GM12878 (cell line): ENCODE results near the gene LRP4. TPM values are rescaled to one million over a fixed set of nuclear protein-coding genes. Genes with fewer than 3 reads are reported as not detected.

Experiments used
- ATAC-seq: fragments of 200-7000 bp; cut with Tn5 transposase; 3 replicates; pipeline ENCODE4 v1.9.1; 2020; ENCODE audit warnings: mild to moderate bottlenecking, moderate library complexity
- BruUV-seq: library from RNA; stranded (reverse); fragments of 400-500 nt; replicated peaks from 2 replicates; lab custom pipeline; 2021; lab: Mats Ljungman, UMichigan
- CTCF ChIA-PET: fragments of 300-600 bp; sonication (Branson Sonifier 250); formaldehyde crosslinking; extraction: SDS; loops from one replicate; lab custom pipeline; 2021; ENCODE audit warnings: inconsistent platforms; lab: Yijun Ruan, JAX
- POLR2A ChIA-PET: fragments of 350-600 bp; formaldehyde crosslinking; extraction: SDS; loops from one replicate; lab custom pipeline; 2021; ENCODE audit warnings: inconsistent platforms; lab: Charles Lee
- RAD21 ChIA-PET: fragments of 300-600 bp; sonication (Branson Sonifier 250); formaldehyde crosslinking; loops from one replicate; lab custom pipeline; 2023; ENCODE audit warnings: antibody characterized with exemption; ENCODE audit not compliant: unreplicated experiment; lab: Charles Lee
- SMC1A ChIA-PET: fragments of 300-600 bp; sonication (Branson Sonifier 250); formaldehyde crosslinking; loops from one replicate; lab custom pipeline; 2023; ENCODE audit not compliant: unreplicated experiment, uncharacterized antibody; lab: Charles Lee
- DNase-seq: peaks from one replicate; pipeline ENCODE4 v3.0.0-alpha.2; 2011; ENCODE audit warnings: low read depth, low spot score
- FAIRE-seq: peaks from 3 replicates; lab custom pipeline; 2011; peaks lifted over from hg19 to GRCh38; lab: Jason Lieb, UNC
- H2AFZ ChIP-seq: 2 replicates; pipeline ENCODE4 v1.6.0; 2011; ENCODE audit warnings: low read depth, low read length, control low read depth; ENCODE audit not compliant: control insufficient read depth
- H3K27ac ChIP-seq: 2 replicates; pipeline ENCODE4 v1.5.1; 2011; ENCODE audit warnings: control low read depth; ENCODE audit not compliant: control insufficient read depth, insufficient read depth
- H3K27me3 ChIP-seq, 2 experiments: replicated peaks in 1 of 2; 2 replicates each; pipeline versions ENCODE4 v1.6.0 to v1.6.1; 2011; ENCODE audit warnings: low read length in 1 of 2; ENCODE audit not compliant: control insufficient read depth in 2 of 2, insufficient read depth in 2 of 2
- H3K36me3 ChIP-seq, 2 experiments: 2 replicates each; pipeline ENCODE4 v1.5.1; 2011; ENCODE audit warnings: low read length in 1 of 2; ENCODE audit not compliant: control insufficient read depth in 2 of 2, insufficient read depth in 2 of 2
- H3K4me1 ChIP-seq: 2 replicates; pipeline ENCODE4 v1.6.1; 2011; ENCODE audit warnings: mild to moderate bottlenecking, low read length, moderate library complexity, mixed read lengths; ENCODE audit not compliant: control insufficient read depth, insufficient read depth
- H3K4me2 ChIP-seq: 2 replicates; pipeline ENCODE4 v1.6.0; 2011; ENCODE audit warnings: control low read depth; ENCODE audit not compliant: control insufficient read depth, insufficient read depth
- H3K4me3 ChIP-seq: fragments of 200-600 bp; sonication (generic); 2 replicates; pipeline ENCODE4 v1.5.1; 2016
- H3K79me2 ChIP-seq: 2 replicates; pipeline ENCODE4 v1.6.0; 2011; ENCODE audit warnings: low read length; ENCODE audit not compliant: control insufficient read depth, insufficient read depth
- H3K9ac ChIP-seq: 2 replicates; pipeline ENCODE4 v1.8.0; 2011; ENCODE audit warnings: low read length, control low read depth, mixed read lengths; ENCODE audit not compliant: control insufficient read depth, insufficient read depth
- H3K9me3 ChIP-seq: replicated peaks from 3 replicates; pipeline ENCODE4 v1.5.1; 2011; ENCODE audit warnings: mild to moderate bottlenecking, low read length; ENCODE audit not compliant: control insufficient read depth, insufficient read depth
- H4K20me1 ChIP-seq: 2 replicates; pipeline ENCODE4 v1.6.0; 2011; ENCODE audit not compliant: control insufficient read depth, insufficient read depth
- ATF3 ChIP-seq: IDR thresholded peaks from 2 replicates; pipeline ENCODE4 v1.6.1; 2011; ENCODE audit warnings: low read depth, mild to moderate bottlenecking, low read length, moderate library complexity, borderline replicate concordance; ENCODE audit errors: extremely low read depth
- BCLAF1 ChIP-seq: fragments of 450-650 bp; IDR thresholded peaks from 2 replicates; pipeline ENCODE4 v1.6.1; 2017; ENCODE audit warnings: antibody characterized with exemption, mild to moderate bottlenecking, moderate library complexity
- BHLHE40 ChIP-seq, 2 experiments: fragments of 450-650 bp in 1 of 2; IDR thresholded peaks; 2 replicates each; pipeline ENCODE4 v1.6.1; 2011 to 2017; ENCODE audit warnings: low read depth in 2 of 2, borderline replicate concordance in 1 of 2, improper control_type of control experiment in 1 of 2, low read length in 1 of 2, mild to moderate bottlenecking in 1 of 2
- CBX5 ChIP-seq: sonication (generic); IDR thresholded peaks from 2 replicates; pipeline ENCODE4 v1.6.1; 2016; ENCODE audit warnings: low read depth, moderate library complexity, mild to moderate bottlenecking, inconsistent platforms
- CREB1 ChIP-seq: IDR thresholded peaks from 2 replicates; pipeline ENCODE4 v1.6.1; 2012; ENCODE audit warnings: low read depth, mild to moderate bottlenecking, inconsistent platforms
- CREM ChIP-seq: IDR thresholded peaks from 2 replicates; pipeline ENCODE4 v1.6.1; 2014; ENCODE audit warnings: antibody characterized with exemption, low read depth
- E2F4 ChIP-seq: IDR thresholded peaks from 2 replicates; pipeline ENCODE4 v1.6.1; 2012; ENCODE audit warnings: low read depth, low read length, improper control_type of control experiment
- ESRRA ChIP-seq: IDR thresholded peaks from 2 replicates; pipeline ENCODE4 v1.6.1; 2012; ENCODE audit warnings: mild to moderate bottlenecking, low read length, improper control_type of control experiment
- ETV6 ChIP-seq, 2 experiments: fragments of 450-650 bp in 1 of 2; IDR thresholded peaks in 1 of 2; conservative IDR thresholded peaks in 1 of 2; 2 replicates each; pipeline ENCODE4 v1.6.1; 2014; ENCODE audit warnings: antibody characterized with exemption in 1 of 2, borderline replicate concordance in 1 of 2, low read depth in 1 of 2, mild to moderate bottlenecking in 1 of 2, moderate library complexity in 1 of 2
- FOS ChIP-seq: IDR thresholded peaks from 3 replicates; pipeline ENCODE4 v1.6.1; 2011; ENCODE audit warnings: borderline replicate concordance; ENCODE audit not compliant: insufficient read length; ENCODE audit errors: extremely low read depth
- GABPA ChIP-seq: IDR thresholded peaks from 2 replicates; pipeline ENCODE4 v1.6.1; 2014; ENCODE audit warnings: antibody characterized with exemption, low read depth, mild to moderate bottlenecking, inconsistent platforms
- HDAC6 ChIP-seq: fragments of 200-600 bp; sonication (generic); IDR thresholded peaks from one replicate; pipeline ENCODE4 v1.8.0; 2017; ENCODE audit warnings: antibody characterized with exemption; ENCODE audit not compliant: unreplicated experiment
- MAX ChIP-seq: IDR thresholded peaks from 2 replicates; pipeline ENCODE4 v1.6.1; 2012; ENCODE audit warnings: low read depth, low read length, improper control_type of control experiment
- MTA2 ChIP-seq: fragments of 450-650 bp; IDR thresholded peaks from 2 replicates; pipeline ENCODE4 v1.6.1; 2016; ENCODE audit warnings: low read depth, mild to moderate bottlenecking, moderate library complexity
- NFXL1 ChIP-seq: fragments of 450-650 bp; IDR thresholded peaks from 2 replicates; pipeline ENCODE4 v1.6.1; 2017; ENCODE audit warnings: antibody characterized with exemption, mild to moderate bottlenecking, borderline replicate concordance
- POU2F2 ChIP-seq: IDR thresholded peaks from 3 replicates; pipeline ENCODE4 v1.6.1; 2011; ENCODE audit warnings: low read depth, mild to moderate bottlenecking, low read length, borderline replicate concordance
- SMC3 ChIP-seq: IDR thresholded peaks from 2 replicates; pipeline ENCODE4 v1.6.1; 2011; ENCODE audit warnings: low read length, improper control_type of control experiment, borderline replicate concordance
- ZNF274 ChIP-seq: IDR thresholded peaks from one replicate; pipeline ENCODE4 v1.8.0; 2011; ENCODE audit not compliant: insufficient read length, insufficient read depth
- ZNF384 ChIP-seq: IDR thresholded peaks from 2 replicates; pipeline ENCODE4 v1.6.1; 2012; ENCODE audit warnings: low read depth, mild to moderate bottlenecking, low read length, improper control_type of control experiment, borderline replicate concordance
- WGBS: methylation state at CpG from one replicate; pipeline ENCODE4 v1.1.6; 2016; ENCODE audit warnings: low lambda C conversion rate; ENCODE audit not compliant: insufficient replicate concordance, insufficient coverage; ENCODE audit errors: missing lambda C conversion rate; 5-methylcytosine and 5-hydroxymethylcytosine counted together
- in situ Hi-C: fragments of 300-500 bp; cut with MboI; formaldehyde crosslinking; loops from 9 replicates; pipeline ENCODE4 v1.14.3; 2018; ENCODE audit warnings: mixed read lengths
- intact Hi-C: fragments of 100-400 bp; cut with micrococcal nuclease; formaldehyde crosslinking; loops from one replicate; pipeline ENCODE4 v1.14.2; 2022; ENCODE audit not compliant: unreplicated experiment
- polyA plus RNA-seq, 11 experiments: library from polyadenylated mRNA; depleted of rRNA in 4 of 11; unstranded in 6 of 11; stranded (reverse) in 5 of 11; fragments of >200 nt; fragmentation: Nextera tagmentation in 4 of 11; fragmentation: Illumina TruSeq in 1 of 11; extraction: Ambion mirVana in 4 of 11; extraction: Trizol in 1 of 11; gene quantifications; 1 replicate in 1 of 11; 2 replicates in 10 of 11; pipeline versions ENCODE4 v1.2.1 to v1.2.3, GENCODE V29; 2011 to 2016; ENCODE audit warnings: inconsistent platforms in 2 of 11, missing spikeins in 2 of 11, low read depth in 1 of 11
- total RNA-seq, 4 experiments: library from RNA; depleted of rRNA in 3 of 4; stranded (reverse); fragments of >200 nt in 3 of 4; fragmentation: Illumina TruSeq in 1 of 4; extraction: Trizol in 1 of 4; gene quantifications; 2 replicates each; pipeline versions ENCODE4 v1.2.1 to v1.2.3, GENCODE V29; 2013 to 2021

Gene LRP4
- total and polyA plus RNA-seq, 10 of the 15 experiments (the other 5 are each of a cell fraction or from before 2014, with no cell fraction given) = under 0.01 to 0.06 (median 0.03) TPM; not detected in 6

- no peak for TF ChIP-seq BCLAF1
Measured at GRCh38 chr11:46877580-46877979, 40.8 kb downstream of the LRP4 start (continued).

- no peaks in the 10 kb centered on the region for H3K36me3 ChIP-seq
- ChIA-PET RAD21 (no interaction called here), SMC1A (interaction anchor here (1.2 to 1.3 kb wide), 2 partner anchors 10 to 277 kb away, joined by 3 to 4 read pairs; no protein-coding TSS in a partner anchor), POLR2A (no interaction called here), CTCF (interaction anchor here (0.6 kb wide), 1 partner anchor 13 kb away, joined by 3 read pairs; no protein-coding TSS in a partner anchor)
- H3K4me3 ChIP-seq = no peak overlapping the region
- DNase-seq = no peak
- no peak for ATAC-seq
- intact Hi-C loops = no loop called here
- no peak for FAIRE-seq
- no peaks in the 10 kb centered on the region for H3K4me1 ChIP-seq
- no peaks in the 10 kb centered on the region for H4K20me1 ChIP-seq
- H3K27ac ChIP-seq = no peak overlapping the region
- in situ Hi-C loops = no loop called here
- H3K9me3 ChIP-seq = no peaks in the 10 kb centered on the region
- peaks cover 0 to 2% of the 10 kb centered on the region in 2 experiments; a peak in 2 of 4 replicates for H3K27me3 ChIP-seq
- BruUV-seq = no TSS peak
- H3K79me2 ChIP-seq = no peaks in the 10 kb centered on the region
- 54% methylated on average over 11 of the region's 11 CpGs for WGBS
- no peak overlapping the region for H3K9ac ChIP-seq
- no peak overlapping the region for H3K4me2 ChIP-seq
- H2AFZ ChIP-seq = no peak overlapping the region
- no peak for TF ChIP-seq BHLHE40 (IDR thresholded peaks at IDR 0.05; ENCODE audit: borderline replicate concordance in 1 of 2, low read depth in 2 of 2, low read length in 1 of 2)
- no peak for TF ChIP-seq POU2F2
- no peak for TF ChIP-seq MTA2
- TF ChIP-seq E2F4 = no peak
- no peak for TF ChIP-seq ETV6 (conservative IDR thresholded peaks at IDR 0.05 in 1 of 2, IDR thresholded peaks at IDR 0.05 in 1 of 2; ENCODE audit: borderline replicate concordance in 1 of 2, low read depth in 1 of 2)
- TF ChIP-seq HDAC6 = no peak
- TF ChIP-seq ATF3 = no peak
- no peak for TF ChIP-seq FOS
- no peak for TF ChIP-seq SMC3
- TF ChIP-seq CREM = no peak
- TF ChIP-seq CBX5 = no peak
- no peak for TF ChIP-seq ZNF274
- no peak for TF ChIP-seq NFXL1
- no peak for TF ChIP-seq ZNF384
- TF ChIP-seq CREB1 = no peak
- no peak for TF ChIP-seq ESRRA
- no peak for TF ChIP-seq GABPA
- no peak for TF ChIP-seq MAX
Measured at GRCh38 chr11:46876471-46876870, 41.9 kb downstream of the LRP4 start.
